HFFc6 (cell line): ENCODE data around the gene CHMP3. TPM values are rescaled to one million over a fixed set of nuclear protein-coding genes. Genes with fewer than 3 reads are reported as not detected.
"Not testable (repeated sequence)": the region's sequence is repeated elsewhere in the genome, so short reads cannot be mapped to it uniquely, and the experiment has no call there.

ENCODE experiments used
- DNase-seq: peaks from one replicate; pipeline ENCODE4 v3.0.0-alpha.2; 2018
- H3K27ac Mint-ChIP-seq: 2 replicates; pipeline ENCODE4 v1.8.0; 2020; ENCODE audit warnings: mild to moderate bottlenecking, mixed read lengths
- H3K27me3 Mint-ChIP-seq: 2 replicates; pipeline ENCODE4 v1.8.0; 2021; ENCODE audit warnings: mild to moderate bottlenecking, moderate library complexity, mixed read lengths; ENCODE audit not compliant: insufficient read depth
- H3K36me3 Mint-ChIP-seq: 2 replicates; pipeline ENCODE4 v1.8.0; 2021; ENCODE audit warnings: low read depth, mixed read lengths
- H3K4me1 Mint-ChIP-seq: 2 replicates; pipeline ENCODE4 v1.8.0; 2020; ENCODE audit warnings: low read depth, mixed read lengths
- H3K4me3 Mint-ChIP-seq: 2 replicates; pipeline ENCODE4 v1.8.0; 2020; ENCODE audit warnings: mild to moderate bottlenecking, moderate library complexity, mixed read lengths
- H3K9me3 Mint-ChIP-seq: 2 replicates; pipeline ENCODE4 v1.8.0; 2020; ENCODE audit warnings: mild to moderate bottlenecking, mixed read lengths
- total RNA-seq, 6 experiments: library from RNA; stranded (reverse); fragmentation: NEBNext Ultra II Directional; extraction: Animal tissue kit (Norgen Biotek cat#: 25700); gene quantifications; 2 replicates in 1 of 6; 3 replicates in 5 of 6; pipeline ENCODE4 v1.2.3, GENCODE V29; 2021
- TF ChIP-seq, protein P1 (sequence below): fragments of 200-600 bp; sonication (generic); IDR thresholded peaks from 2 replicates; pipeline ENCODE4 v1.5.0; 2021; ENCODE audit warnings: antibody characterized with exemption, mild to moderate bottlenecking

The CHMP3 gene
- total RNA-seq, 6 experiments from 2014 or later = 96.3 to 120 (median 113) TPM

DNA sequence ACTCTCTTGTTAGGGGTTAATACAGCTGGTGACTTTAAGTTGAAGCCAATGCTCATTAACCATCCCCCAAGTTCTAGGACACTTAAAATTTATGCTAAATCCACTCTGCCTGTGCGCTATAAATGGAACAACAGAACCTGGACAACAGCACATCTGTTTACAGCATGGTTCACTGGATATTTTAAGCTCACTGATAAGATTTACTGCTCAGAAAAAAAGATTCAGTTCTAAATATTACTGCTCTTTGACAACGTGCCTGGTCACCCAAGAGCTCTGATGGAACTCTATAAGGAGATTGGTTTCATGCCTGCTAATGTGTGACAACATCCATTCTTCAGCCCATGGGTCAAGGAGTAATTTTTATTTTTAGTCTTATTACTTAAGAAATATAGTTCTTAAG, 32.9 kb upstream of the CHMP3 start:
- DNase-seq = no peak
- no peak overlapping the region for H3K4me3 Mint-ChIP-seq
- TF ChIP-seq, protein P1, sequence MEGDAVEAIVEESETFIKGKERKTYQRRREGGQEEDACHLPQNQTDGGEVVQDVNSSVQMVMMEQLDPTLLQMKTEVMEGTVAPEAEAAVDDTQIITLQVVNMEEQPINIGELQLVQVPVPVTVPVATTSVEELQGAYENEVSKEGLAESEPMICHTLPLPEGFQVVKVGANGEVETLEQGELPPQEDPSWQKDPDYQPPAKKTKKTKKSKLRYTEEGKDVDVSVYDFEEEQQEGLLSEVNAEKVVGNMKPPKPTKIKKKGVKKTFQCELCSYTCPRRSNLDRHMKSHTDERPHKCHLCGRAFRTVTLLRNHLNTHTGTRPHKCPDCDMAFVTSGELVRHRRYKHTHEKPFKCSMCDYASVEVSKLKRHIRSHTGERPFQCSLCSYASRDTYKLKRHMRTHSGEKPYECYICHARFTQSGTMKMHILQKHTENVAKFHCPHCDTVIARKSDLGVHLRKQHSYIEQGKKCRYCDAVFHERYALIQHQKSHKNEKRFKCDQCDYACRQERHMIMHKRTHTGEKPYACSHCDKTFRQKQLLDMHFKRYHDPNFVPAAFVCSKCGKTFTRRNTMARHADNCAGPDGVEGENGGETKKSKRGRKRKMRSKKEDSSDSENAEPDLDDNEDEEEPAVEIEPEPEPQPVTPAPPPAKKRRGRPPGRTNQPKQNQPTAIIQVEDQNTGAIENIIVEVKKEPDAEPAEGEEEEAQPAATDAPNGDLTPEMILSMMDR = no peak
- no peaks in the 10 kb centered on the region for H3K9me3 Mint-ChIP-seq
- no peaks in the 10 kb centered on the region for H3K36me3 Mint-ChIP-seq
- H3K27ac Mint-ChIP-seq = no peak overlapping the region
- no peaks in the 10 kb centered on the region for H3K4me1 Mint-ChIP-seq
- peaks cover 6% of the 10 kb centered on the region; the same call in 1 of the 2 replicates for H3K27me3 Mint-ChIP-seq

DNA sequence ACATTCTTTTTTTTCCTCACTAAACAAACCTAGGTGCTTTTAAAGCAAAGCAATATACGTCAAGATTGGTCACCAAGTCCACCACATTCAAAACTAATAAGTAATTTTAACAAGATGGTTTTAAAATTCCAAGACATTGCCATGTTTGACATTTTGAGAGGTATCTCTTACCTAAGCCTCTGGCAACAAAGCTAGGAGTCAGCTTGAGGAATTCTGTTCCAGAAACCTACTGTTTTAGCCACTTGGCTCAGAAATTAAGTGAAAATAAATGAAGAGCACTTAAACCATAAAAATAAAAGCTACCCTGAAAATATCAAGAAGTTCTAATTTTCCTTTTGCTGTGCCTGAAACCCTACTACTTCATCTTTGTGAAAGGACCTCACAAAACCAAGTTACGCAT, 30.0 kb upstream of the CHMP3 start:
- Mint-ChIP-seq H3K27ac (no peak overlapping the region), H3K36me3 (no peaks in the 10 kb centered on the region), H3K4me3 (no peak overlapping the region), H3K27me3 (peaks cover 13% of the 10 kb centered on the region), H3K4me1 (no peaks in the 10 kb centered on the region), H3K9me3 (no peaks in the 10 kb centered on the region)
- DNase-seq = no peak
- TF ChIP-seq, protein P1 = no peak

DNA sequence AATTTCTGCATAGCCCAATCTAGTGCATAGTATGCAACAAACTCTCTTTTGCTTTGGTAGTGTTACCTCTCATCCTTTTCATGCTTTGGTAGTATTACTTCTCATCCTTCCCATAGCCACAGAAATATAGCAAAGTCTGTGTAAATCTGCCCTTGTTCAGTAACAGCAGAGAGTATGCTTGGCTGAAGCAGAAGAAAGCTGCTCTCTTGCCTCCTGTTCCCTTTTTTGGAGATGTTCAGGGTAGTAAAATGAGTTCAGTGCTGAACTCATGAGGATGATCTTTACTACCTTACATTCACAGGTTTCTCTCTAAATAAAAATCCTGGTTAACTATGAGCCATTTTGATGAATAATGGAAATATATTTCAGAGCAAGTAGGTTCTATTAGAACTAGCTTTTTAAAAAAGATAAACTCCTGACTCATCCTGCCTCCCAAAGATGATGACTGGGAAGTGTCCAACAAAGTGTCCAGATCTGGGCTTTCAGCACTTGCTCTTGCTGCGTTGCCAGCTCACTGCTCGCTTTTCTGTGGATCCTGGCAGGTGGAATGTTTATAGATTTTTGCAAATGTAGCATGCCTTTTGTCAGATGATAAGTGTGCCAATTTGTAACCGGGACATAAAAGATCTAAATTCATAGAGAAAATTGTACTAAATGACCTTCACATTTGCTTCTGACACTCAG, 29.4 kb upstream of the CHMP3 start:
- no peaks in the 10 kb centered on the region for H3K4me1 Mint-ChIP-seq
- H3K27ac Mint-ChIP-seq = no peak overlapping the region
- H3K9me3 Mint-ChIP-seq = no peaks in the 10 kb centered on the region
- no peaks in the 10 kb centered on the region for H3K36me3 Mint-ChIP-seq
- H3K27me3 Mint-ChIP-seq = peaks cover 13% of the 10 kb centered on the region
- TF ChIP-seq, protein P1 = no peak
- no peak for DNase-seq
- no peak overlapping the region for H3K4me3 Mint-ChIP-seq

DNA sequence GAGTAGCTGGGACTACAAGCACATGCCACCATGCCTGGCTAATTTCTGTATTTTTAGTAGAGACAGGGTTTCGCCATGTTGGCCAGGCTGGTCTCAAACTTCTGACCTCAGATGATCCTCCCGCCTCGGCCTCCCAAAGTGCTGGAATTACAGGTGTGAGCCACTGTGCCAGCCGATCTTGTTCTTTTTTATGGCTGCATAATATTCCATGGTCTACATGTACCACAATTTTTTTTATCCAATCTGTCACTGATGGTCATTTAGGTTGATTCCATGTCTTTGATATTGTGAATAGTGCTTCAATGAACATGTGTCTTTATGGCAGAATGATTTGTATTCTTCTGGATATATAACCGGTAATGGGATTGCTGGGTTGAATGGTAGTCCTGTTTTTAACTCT, 26.5 kb upstream of the CHMP3 start:
- not testable (repeated sequence) for DNase-seq, H3K27ac Mint-ChIP-seq, H3K36me3 Mint-ChIP-seq, H3K4me1 Mint-ChIP-seq, H3K9me3 Mint-ChIP-seq, H3K4me3 Mint-ChIP-seq
- peaks cover 17% of the 10 kb centered on the region for H3K27me3 Mint-ChIP-seq

DNA sequence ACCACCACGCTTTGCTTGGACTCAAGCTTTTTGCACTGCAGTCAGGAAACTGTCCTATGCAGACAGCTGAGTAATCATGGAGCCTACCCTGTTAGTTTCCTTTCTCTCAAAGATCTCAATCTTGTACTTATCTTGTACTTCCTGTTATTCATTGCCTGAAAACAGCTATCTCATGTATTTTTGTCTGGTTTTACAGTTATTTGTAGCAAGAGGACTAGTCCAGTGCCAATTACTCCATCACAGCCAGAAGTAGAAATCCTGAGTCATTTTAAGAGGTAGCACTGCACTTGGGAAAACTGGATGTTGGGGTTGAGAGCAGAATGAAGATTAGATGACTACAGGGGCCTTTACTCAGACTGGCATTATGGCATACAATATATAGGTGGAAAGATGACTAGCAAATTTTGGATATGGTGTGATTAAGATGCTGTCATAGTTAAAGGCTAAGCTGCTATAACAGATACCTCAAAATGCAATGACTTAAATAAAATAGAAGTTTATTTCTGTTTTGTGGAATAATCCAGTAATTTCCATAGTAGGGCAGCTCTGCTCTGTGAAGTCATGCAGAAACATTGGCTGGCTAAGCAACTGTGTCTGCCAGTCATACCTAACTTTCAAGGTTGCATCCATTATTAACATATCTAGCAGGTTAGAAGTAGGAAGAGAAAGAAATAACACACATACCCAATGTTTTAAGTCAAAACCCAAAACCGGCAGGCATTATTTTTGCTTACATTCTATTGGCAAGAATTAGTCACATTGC, 21.1 kb upstream of the CHMP3 start:
- Mint-ChIP-seq H3K4me1 (peaks cover 6% of the 10 kb centered on the region; the same call in 1 of the 2 replicates), H3K27me3 (peaks cover 7% of the 10 kb centered on the region), H3K4me3 (no peak overlapping the region), H3K36me3 (no peaks in the 10 kb centered on the region), H3K9me3 (no peaks in the 10 kb centered on the region; the same call in none of the 2 replicates), H3K27ac (no peak overlapping the region)
- peak; percentile 27 for DNase-seq
- TF ChIP-seq, protein P1 = no peak

DNA sequence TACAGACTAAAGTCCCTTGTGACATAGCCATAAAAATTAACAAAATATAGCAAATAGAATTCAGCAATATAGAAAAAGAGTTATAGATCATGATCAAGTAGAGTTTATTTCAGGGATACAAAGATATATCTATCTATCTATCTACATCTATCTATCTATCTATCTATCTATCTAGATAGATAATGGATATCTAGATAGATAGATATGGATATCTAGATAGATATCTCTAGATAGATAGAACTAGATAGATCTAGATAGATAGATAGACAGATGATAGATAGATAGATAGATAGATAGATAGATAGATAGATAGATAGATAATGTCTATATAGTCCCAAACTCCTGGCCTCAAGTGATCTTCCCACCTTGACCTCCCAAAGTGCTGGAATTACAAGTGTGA, 17.3 kb upstream of the CHMP3 start:
- peaks cover 6% of the 10 kb centered on the region; the same call in 1 of the 2 replicates for H3K4me1 Mint-ChIP-seq
- no peak for DNase-seq
- H3K27me3 Mint-ChIP-seq = no peaks in the 10 kb centered on the region; the same call in none of the 2 replicates
- H3K27ac Mint-ChIP-seq = no peak overlapping the region
- no peak overlapping the region for H3K4me3 Mint-ChIP-seq
- no peaks in the 10 kb centered on the region for H3K36me3 Mint-ChIP-seq
- TF ChIP-seq, protein P1 = no peak
- no peaks in the 10 kb centered on the region; the same call in none of the 2 replicates for H3K9me3 Mint-ChIP-seq
